Nephron progenitor cell (in vitro differentiated cells): ENCODE measurements around the gene CHADL.
A peak's percentile ranks its signal among the peaks of the same experiment; 100 is the strongest.

ENCODE experiments used
- DNase-seq: peaks from one replicate; pipeline ENCODE4 v3.0.0; 2021
- H3K27ac Mint-ChIP-seq: 2 replicates; pipeline ENCODE4 v1.8.0; 2021; ENCODE audit warnings: mild to moderate bottlenecking, moderate library complexity, mixed read lengths
- H3K27me3 Mint-ChIP-seq: 2 replicates; pipeline ENCODE4 v1.8.0; 2021; ENCODE audit warnings: mild to moderate bottlenecking, low read depth, mixed read lengths; ENCODE audit not compliant: poor library complexity
- H3K36me3 Mint-ChIP-seq: 2 replicates; pipeline ENCODE4 v1.8.0; 2021; ENCODE audit warnings: low read depth, mixed read lengths
- H3K4me1 Mint-ChIP-seq: 2 replicates; pipeline ENCODE4 v1.8.0; 2021; ENCODE audit warnings: mixed read lengths
- H3K4me3 Mint-ChIP-seq: 2 replicates; pipeline ENCODE4 v1.8.0; 2021; ENCODE audit warnings: mild to moderate bottlenecking, moderate library complexity, mixed read lengths
- H3K9me3 Mint-ChIP-seq: 2 replicates; pipeline ENCODE4 v1.8.0; 2021; ENCODE audit warnings: mild to moderate bottlenecking, moderate library complexity, mixed read lengths
- TF ChIP-seq, protein P1 (sequence below): fragments of 200-600 bp; sonication (generic); IDR thresholded peaks from 2 replicates; pipeline ENCODE4 v1.5.0; 2021; ENCODE audit warnings: antibody characterized with exemption

Gene CHADL

DNA sequence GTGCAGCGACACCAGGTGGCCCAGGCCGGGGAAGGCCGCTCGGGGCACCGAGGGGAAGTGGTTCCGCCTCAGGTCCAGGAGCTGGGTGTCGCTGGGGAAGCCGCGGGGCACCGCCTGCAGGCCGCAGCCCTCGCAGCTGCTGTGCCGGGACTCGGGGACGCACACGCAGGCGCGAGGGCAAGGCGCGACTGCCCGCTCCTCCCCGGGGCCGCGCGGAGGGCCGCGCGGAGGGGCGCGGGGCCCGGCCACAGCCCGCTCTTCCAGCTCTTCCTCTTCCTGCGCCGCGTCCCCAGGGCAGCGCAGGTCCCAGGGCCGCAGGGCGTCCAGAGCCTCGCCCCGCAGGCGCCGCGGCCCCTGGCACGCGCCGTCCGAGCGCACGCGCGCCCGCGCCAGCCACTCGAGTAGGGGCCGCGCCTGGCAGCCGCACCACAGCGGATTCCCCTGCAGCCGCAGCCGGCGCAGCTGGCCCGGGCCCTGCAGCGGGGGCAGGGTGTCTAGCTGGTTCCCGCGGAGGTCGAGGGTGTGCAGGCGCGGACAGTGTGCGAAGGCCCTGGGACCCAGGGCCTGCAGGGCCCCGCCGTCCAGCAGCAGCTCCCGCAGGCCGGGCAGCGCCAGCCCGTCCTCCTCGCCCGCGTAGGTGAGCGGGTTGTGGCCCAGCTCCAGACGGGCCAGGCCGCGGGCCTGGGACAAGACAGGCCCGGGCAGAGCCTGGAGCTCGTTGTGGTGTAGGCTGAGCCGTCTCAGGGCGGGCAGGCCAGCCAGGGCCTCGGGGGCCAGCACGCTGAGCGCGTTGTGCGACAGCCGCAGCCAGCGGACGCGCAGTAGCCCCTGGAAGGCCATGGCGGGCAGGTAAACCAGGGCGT lies 2.8 kb downstream of the CHADL start:
- DNase-seq: peak; percentile 70
- H3K9me3 Mint-ChIP-seq: no peaks in the 10 kb centered on the region
- peak overlapping the region; percentile 67 for H3K4me3 Mint-ChIP-seq
- H3K4me1 Mint-ChIP-seq: peaks cover 11% of the 10 kb centered on the region
- no peak overlapping the region for H3K27ac Mint-ChIP-seq
- peaks cover 17% of the 10 kb centered on the region for H3K27me3 Mint-ChIP-seq
- TF ChIP-seq, protein P1, sequence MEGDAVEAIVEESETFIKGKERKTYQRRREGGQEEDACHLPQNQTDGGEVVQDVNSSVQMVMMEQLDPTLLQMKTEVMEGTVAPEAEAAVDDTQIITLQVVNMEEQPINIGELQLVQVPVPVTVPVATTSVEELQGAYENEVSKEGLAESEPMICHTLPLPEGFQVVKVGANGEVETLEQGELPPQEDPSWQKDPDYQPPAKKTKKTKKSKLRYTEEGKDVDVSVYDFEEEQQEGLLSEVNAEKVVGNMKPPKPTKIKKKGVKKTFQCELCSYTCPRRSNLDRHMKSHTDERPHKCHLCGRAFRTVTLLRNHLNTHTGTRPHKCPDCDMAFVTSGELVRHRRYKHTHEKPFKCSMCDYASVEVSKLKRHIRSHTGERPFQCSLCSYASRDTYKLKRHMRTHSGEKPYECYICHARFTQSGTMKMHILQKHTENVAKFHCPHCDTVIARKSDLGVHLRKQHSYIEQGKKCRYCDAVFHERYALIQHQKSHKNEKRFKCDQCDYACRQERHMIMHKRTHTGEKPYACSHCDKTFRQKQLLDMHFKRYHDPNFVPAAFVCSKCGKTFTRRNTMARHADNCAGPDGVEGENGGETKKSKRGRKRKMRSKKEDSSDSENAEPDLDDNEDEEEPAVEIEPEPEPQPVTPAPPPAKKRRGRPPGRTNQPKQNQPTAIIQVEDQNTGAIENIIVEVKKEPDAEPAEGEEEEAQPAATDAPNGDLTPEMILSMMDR: no peak
- no peaks in the 10 kb centered on the region for H3K36me3 Mint-ChIP-seq

DNA sequence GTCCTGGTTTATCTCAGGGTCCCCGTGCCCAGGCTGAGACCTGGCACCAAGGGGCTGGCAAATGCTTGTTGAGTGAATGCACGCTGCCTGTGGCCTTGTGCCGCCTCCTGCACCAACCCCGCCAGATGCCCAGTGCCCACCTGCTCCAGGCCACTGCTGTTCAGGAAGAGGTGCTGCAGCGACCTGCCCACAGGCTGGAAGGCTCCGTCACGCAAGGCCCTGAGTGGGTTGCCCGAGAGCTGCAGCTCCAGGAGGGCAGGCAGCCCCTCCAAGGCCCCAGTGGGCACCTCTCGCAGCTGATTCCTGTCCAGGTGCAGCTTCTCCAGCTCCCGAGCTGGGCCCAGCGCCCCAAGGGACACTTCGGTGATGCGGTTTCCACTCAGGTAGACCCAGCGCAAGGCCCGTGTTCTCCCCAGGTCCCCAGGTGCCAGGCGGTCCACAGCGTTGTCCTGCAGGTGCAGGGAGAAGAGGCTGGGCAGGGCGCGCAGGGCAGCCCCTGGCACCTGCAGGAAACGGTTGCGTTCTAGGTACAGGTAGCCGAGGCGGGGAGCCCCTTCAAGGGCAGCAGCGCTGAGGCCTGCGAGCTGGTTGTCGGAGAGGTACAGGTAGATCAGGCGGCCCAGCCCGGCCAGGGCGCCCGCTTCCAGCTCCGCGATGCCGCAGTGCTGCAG lies 3.6 kb downstream of the CHADL start:
- no peak overlapping the region for H3K27ac Mint-ChIP-seq
- peaks cover 11% of the 10 kb centered on the region for H3K4me1 Mint-ChIP-seq
- peak overlapping the region; percentile 67 for H3K4me3 Mint-ChIP-seq
- H3K9me3 Mint-ChIP-seq: no peaks in the 10 kb centered on the region
- TF ChIP-seq, protein P1: peak; percentile 40
- H3K36me3 Mint-ChIP-seq: no peaks in the 10 kb centered on the region
- peaks cover 19% of the 10 kb centered on the region for H3K27me3 Mint-ChIP-seq
- no peak for DNase-seq

DNA sequence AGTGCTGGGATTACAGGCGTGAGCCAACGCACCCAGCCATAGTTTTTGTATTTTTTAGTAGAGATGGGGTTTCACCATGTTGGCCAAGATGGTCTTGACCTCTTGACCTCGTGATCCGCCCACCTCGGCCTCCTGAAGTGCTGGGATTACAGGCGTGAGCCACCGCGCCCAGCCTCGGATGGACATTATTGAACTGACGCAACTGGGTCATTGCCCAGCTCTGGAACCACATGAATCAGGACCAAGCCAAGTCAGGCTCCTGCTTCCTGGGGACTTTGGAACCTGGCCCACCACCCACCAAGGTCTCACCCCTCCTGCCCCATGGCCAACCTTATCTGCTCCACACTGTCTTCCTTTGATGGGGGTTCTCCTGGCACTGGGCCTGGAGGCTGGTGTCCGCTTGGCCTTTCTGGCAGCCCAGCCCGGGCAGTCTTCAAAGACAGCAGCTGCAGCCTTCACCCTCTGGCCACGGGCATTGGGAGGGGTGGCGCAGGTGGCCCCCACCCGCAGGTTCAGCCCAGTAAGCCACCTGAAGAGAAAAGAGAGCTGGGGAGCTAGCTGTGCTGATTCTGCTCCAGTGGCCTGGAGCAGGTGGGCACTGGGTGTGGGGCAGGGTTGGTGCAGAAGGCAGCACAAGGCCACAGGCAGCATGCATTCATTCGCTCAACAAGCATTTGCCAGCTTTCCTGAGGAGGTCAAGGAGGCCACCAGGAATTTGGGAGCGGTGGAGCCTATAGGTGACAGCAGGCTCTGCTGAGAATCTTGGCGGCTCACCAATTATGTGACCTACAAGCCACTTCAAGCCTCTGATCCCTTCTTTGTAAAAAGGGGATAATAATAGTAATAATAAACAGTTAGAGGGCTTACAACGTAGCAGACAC lies 5.7 kb downstream of the CHADL start:
- Mint-ChIP-seq H3K4me1 (peaks cover 6% of the 10 kb centered on the region), H3K36me3 (no peaks in the 10 kb centered on the region), H3K27ac (no peak overlapping the region), H3K4me3 (no peak overlapping the region), H3K27me3 (peaks cover 20% of the 10 kb centered on the region), H3K9me3 (no peaks in the 10 kb centered on the region)
- DNase-seq: no peak
- TF ChIP-seq, protein P1: no peak

DNA sequence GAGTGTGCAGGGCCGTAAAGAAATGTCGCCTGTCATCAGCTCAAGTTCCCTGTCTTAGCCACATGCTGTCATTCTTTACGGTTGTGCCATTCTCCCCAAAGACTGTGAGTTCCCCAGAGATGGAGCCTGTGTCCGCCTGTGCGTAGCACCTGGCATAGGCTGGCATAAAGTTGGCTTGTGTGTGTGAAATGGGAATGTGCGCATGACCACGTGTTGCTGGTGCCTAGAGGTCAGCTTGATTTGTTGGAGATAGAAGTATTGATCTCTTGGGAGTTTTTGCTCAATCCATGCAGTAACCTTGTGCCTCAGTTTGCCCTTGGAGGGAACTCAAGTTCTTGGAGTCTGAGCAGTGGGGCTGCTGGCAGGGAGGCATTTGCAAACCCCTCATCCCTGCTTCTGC lies 9.4 kb downstream of the CHADL start:
- TF ChIP-seq, protein P1: no peak
- H3K36me3 Mint-ChIP-seq: peaks cover 13% of the 10 kb centered on the region
- H3K27me3 Mint-ChIP-seq: peaks cover 8% of the 10 kb centered on the region
- H3K9me3 Mint-ChIP-seq: no peaks in the 10 kb centered on the region
- DNase-seq: no peak
- peak overlapping the region; percentile 31 for H3K27ac Mint-ChIP-seq
- no peaks in the 10 kb centered on the region for H3K4me1 Mint-ChIP-seq
- H3K4me3 Mint-ChIP-seq: no peak overlapping the region

DNA sequence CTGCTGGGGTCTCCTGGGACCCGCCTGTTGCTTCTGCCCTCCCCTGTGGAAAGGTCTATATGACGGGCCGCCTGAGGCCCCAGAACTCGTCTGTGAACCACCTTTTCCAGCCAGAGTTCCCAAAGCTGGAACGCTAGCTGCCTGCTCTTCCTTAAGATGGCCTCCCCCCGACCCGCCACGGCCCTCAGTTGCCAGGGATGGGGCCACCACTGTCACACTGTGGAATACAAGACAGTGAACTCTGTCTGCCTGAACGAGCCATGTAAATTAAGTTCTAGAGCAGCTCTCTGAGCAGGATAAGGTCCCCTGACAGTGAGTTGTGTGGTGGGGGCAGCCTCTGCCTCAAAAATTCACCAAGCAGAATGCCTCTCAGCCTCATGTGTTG lies 10.3 kb downstream of the CHADL start:
- Mint-ChIP-seq H3K4me1 (no peaks in the 10 kb centered on the region), H3K36me3 (peaks cover 13% of the 10 kb centered on the region), H3K9me3 (no peaks in the 10 kb centered on the region), H3K27me3 (peaks cover 3% of the 10 kb centered on the region), H3K27ac (peak overlapping the region; percentile 22), H3K4me3 (no peak overlapping the region)
- DNase-seq: no peak
- TF ChIP-seq, protein P1: no peak
